ENCODE results near the gene MAST4. TPM values are rescaled to one million over a fixed set of nuclear protein-coding genes. Genes with fewer than 3 reads are reported as not detected.

MAST4 gene
- total RNA-seq, 1 donor from 2014 or later, result 11.3 TPM

- Mint-ChIP-seq H3K27me3 (ENCODE audit: low read depth) (no peaks in the 10 kb centered on the region), H3K27ac (ENCODE audit: unreplicated experiment) (no peak overlapping the region), H3K4me1 (ENCODE audit: low read depth) (no peaks in the 10 kb centered on the region), H3K9me3 (ENCODE audit: low read depth) (no peaks in the 10 kb centered on the region), H3K36me3 (ENCODE audit: low read depth) (peaks cover 19% of the 10 kb centered on the region), H3K4me3 (ENCODE audit: unreplicated experiment) (no peak overlapping the region)
- DNase-seq (ENCODE audit: low spot score), result no peak
- TF ChIP-seq, protein P1, sequence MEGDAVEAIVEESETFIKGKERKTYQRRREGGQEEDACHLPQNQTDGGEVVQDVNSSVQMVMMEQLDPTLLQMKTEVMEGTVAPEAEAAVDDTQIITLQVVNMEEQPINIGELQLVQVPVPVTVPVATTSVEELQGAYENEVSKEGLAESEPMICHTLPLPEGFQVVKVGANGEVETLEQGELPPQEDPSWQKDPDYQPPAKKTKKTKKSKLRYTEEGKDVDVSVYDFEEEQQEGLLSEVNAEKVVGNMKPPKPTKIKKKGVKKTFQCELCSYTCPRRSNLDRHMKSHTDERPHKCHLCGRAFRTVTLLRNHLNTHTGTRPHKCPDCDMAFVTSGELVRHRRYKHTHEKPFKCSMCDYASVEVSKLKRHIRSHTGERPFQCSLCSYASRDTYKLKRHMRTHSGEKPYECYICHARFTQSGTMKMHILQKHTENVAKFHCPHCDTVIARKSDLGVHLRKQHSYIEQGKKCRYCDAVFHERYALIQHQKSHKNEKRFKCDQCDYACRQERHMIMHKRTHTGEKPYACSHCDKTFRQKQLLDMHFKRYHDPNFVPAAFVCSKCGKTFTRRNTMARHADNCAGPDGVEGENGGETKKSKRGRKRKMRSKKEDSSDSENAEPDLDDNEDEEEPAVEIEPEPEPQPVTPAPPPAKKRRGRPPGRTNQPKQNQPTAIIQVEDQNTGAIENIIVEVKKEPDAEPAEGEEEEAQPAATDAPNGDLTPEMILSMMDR (IDR thresholded peaks at IDR 0.05), result peak; percentile 86
Observed at GRCh38 chr5:67149951-67150523, 553.8 kb downstream of the MAST4 start.

- Mint-ChIP-seq H3K27me3 (ENCODE audit: low read depth) (no peaks in the 10 kb centered on the region), H3K9me3 (ENCODE audit: low read depth) (no peaks in the 10 kb centered on the region), H3K4me1 (ENCODE audit: low read depth) (no peaks in the 10 kb centered on the region), H3K4me3 (ENCODE audit: unreplicated experiment) (no peak overlapping the region), H3K36me3 (ENCODE audit: low read depth) (peaks cover 12% of the 10 kb centered on the region), H3K27ac (ENCODE audit: unreplicated experiment) (no peak overlapping the region)
- DNase-seq (ENCODE audit: low spot score), result no peak
- TF ChIP-seq, protein P1 (IDR thresholded peaks at IDR 0.05), result no peak
Observed at GRCh38 chr5:67152400-67152799, 556.2 kb downstream of the MAST4 start.

DNA sequence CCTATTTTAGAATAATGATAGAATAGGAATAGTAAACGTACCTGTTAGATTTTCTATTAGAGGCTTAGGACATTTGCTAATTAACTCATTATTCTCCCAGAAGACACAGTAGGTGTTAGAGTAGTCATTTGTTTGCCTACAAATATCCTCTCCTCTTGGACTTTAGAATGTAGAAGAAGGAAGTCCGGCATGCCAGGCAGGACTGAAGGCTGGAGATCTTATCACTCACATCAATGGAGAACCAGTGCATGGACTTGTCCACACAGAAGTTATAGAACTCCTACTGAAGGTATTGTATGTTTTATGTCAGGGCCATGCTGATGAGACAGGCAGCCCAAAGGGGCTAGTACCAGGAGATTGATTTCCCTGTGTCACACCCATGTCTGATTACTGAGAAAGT, 557.1 kb downstream of the MAST4 start:
- TF ChIP-seq, protein P1 (IDR thresholded peaks at IDR 0.05), result no peak
- no peaks in the 10 kb centered on the region for H3K27me3 Mint-ChIP-seq (ENCODE audit: low read depth)
- no peak overlapping the region for H3K27ac Mint-ChIP-seq (ENCODE audit: unreplicated experiment)
- no peaks in the 10 kb centered on the region for H3K4me1 Mint-ChIP-seq (ENCODE audit: low read depth)
- no peaks in the 10 kb centered on the region for H3K9me3 Mint-ChIP-seq (ENCODE audit: low read depth)
- H3K4me3 Mint-ChIP-seq (ENCODE audit: unreplicated experiment), result no peak overlapping the region
- H3K36me3 Mint-ChIP-seq (ENCODE audit: low read depth), result peaks cover 12% of the 10 kb centered on the region
- DNase-seq (ENCODE audit: low spot score), result no peak

DNA sequence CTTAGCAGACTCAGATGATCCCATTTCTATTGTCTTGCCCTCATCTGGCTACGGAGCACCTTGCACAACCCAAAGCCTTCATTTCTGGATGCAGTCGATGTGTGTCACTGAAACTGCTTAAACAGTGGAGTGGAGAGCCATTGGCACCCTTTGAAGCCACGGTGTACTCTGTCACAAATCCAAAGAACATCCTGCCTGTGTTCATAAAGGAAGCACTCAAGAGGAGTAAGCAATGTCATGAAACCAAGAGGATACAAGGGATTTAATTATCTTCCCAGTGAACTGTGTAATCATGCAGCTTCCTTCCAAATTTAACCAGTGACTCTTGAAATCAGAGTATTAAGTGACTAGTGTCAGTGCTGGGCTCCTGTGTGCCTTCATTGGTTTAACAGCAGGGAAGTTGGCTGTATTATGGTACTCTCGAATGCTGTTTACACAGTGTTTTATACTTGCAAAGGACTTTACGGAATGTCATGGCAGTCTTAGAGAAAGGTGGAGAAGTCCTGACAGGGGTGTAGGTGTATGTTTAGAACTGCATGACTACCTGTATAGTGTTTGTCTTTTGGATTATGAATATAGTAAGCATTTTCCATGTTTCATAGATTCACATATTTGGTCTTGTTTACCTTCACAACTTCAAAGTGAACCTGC, 558.5 kb downstream of the MAST4 start:
- Mint-ChIP-seq H3K27me3 (ENCODE audit: low read depth) (no peaks in the 10 kb centered on the region), H3K4me1 (ENCODE audit: low read depth) (no peaks in the 10 kb centered on the region), H3K4me3 (ENCODE audit: unreplicated experiment) (no peak overlapping the region), H3K27ac (ENCODE audit: unreplicated experiment) (no peak overlapping the region), H3K36me3 (ENCODE audit: low read depth) (peaks cover 12% of the 10 kb centered on the region), H3K9me3 (ENCODE audit: low read depth) (no peaks in the 10 kb centered on the region)
- TF ChIP-seq, protein P1 (IDR thresholded peaks at IDR 0.05), result no peak
- no peak for DNase-seq (ENCODE audit: low spot score)

- H3K36me3 Mint-ChIP-seq (ENCODE audit: low read depth), result peaks cover 2% of the 10 kb centered on the region
Observed at GRCh38 chr5:67156976-67157583, 560.9 kb downstream of the MAST4 start.

More at GRCh38 chr5:67156976-67157583, 560.9 kb downstream of the MAST4 start:
- peaks cover 18% of the 10 kb centered on the region for H3K4me1 Mint-ChIP-seq (ENCODE audit: low read depth)
- H3K9me3 Mint-ChIP-seq (ENCODE audit: low read depth), result no peaks in the 10 kb centered on the region
- no peak overlapping the region for H3K4me3 Mint-ChIP-seq (ENCODE audit: unreplicated experiment)
- H3K27ac Mint-ChIP-seq (ENCODE audit: unreplicated experiment), result no peak overlapping the region
- no peak for DNase-seq (ENCODE audit: low spot score)
- H3K27me3 Mint-ChIP-seq (ENCODE audit: low read depth), result no peaks in the 10 kb centered on the region
- TF ChIP-seq, protein P1 (IDR thresholded peaks at IDR 0.05), result peak; percentile 95
